IMR-90 (cell line): ENCODE data around the gene DNM3. TPM values are rescaled to one million over a fixed set of nuclear protein-coding genes. Genes with fewer than 3 reads are reported as not detected.

Source experiments
- ATAC-seq: fragments of 200-7000 bp; cut with Tn5 transposase; 2 replicates; pipeline ENCODE4 v1.9.1; 2020; ENCODE audit warnings: low read depth, mild to moderate bottlenecking, moderate library complexity
- BruUV-seq: library from RNA; stranded (reverse); fragments of 400-500 nt; replicated peaks from 2 replicates; lab custom pipeline; 2021; lab: Mats Ljungman, UMichigan
- CTCF ChIA-PET: fragments of 300-600 bp; formaldehyde crosslinking; extraction: SDS; loops from one replicate; lab custom pipeline; 2021; ENCODE audit warnings: antibody characterized with exemption; lab: Yijun Ruan, JAX
- POLR2A ChIA-PET: fragments of 300-600 bp; sonication (Branson Sonifier 250); formaldehyde crosslinking; loops from one replicate; lab custom pipeline; 2022; ENCODE audit warnings: antibody characterized with exemption; ENCODE audit not compliant: unreplicated experiment; lab: Charles Lee
- DNase-seq: peaks from one replicate; pipeline ENCODE4 v3.0.0; 2013
- H2AFZ ChIP-seq: replicated peaks from 2 replicates; pipeline ENCODE3; 2013; ENCODE audit warnings: low read length, mild to moderate bottlenecking; ENCODE audit not compliant: poor library complexity
- H2AK5ac ChIP-seq: 2 replicates; pipeline ENCODE4 v1.6.1; 2013; ENCODE audit warnings: low read depth, low read length, inconsistent platforms
- H2AK9ac ChIP-seq: replicated peaks from 2 replicates; pipeline ENCODE3; 2013; ENCODE audit warnings: mild to moderate bottlenecking, low read depth, low read length, moderate library complexity; ENCODE audit not compliant: poor library complexity
- H2BK120ac ChIP-seq: 2 replicates; pipeline ENCODE4 v1.6.1; 2013; ENCODE audit warnings: low read depth, low read length, inconsistent platforms
- H2BK15ac ChIP-seq: 3 replicates; pipeline ENCODE4 v1.6.1; 2013; ENCODE audit warnings: low read depth, low read length, inconsistent platforms
- H2BK20ac ChIP-seq: 2 replicates; pipeline ENCODE4 v1.6.1; 2013; ENCODE audit warnings: low read depth, mild to moderate bottlenecking, inconsistent platforms, low read length, moderate library complexity
- H2BK5ac ChIP-seq: 2 replicates; pipeline ENCODE4 v1.6.1; 2013; ENCODE audit warnings: mild to moderate bottlenecking, low read depth, low read length, inconsistent platforms; ENCODE audit not compliant: poor library complexity, severe bottlenecking
- H3K14ac ChIP-seq: replicated peaks from 2 replicates; pipeline ENCODE4 v1.6.1; 2013; ENCODE audit warnings: low read depth, low read length, inconsistent platforms
- H3K18ac ChIP-seq: 2 replicates; pipeline ENCODE4 v1.6.1; 2013; ENCODE audit warnings: low read depth, low read length, control low read depth
- H3K23ac ChIP-seq: 2 replicates; pipeline ENCODE4 v1.6.1; 2013; ENCODE audit warnings: low read depth, low read length, inconsistent platforms
- H3K27ac ChIP-seq: 2 replicates; pipeline ENCODE4 v1.5.1; 2013; ENCODE audit warnings: mild to moderate bottlenecking, control low read depth, low read length; ENCODE audit not compliant: insufficient read depth
- H3K27me3 ChIP-seq: 2 replicates; pipeline ENCODE4 v1.6.1; 2013; ENCODE audit warnings: low read length; ENCODE audit not compliant: control insufficient read depth, insufficient read depth
- H3K36me3 ChIP-seq: 2 replicates; pipeline ENCODE4 v1.6.1; 2013; ENCODE audit warnings: low read length, mixed read lengths; ENCODE audit not compliant: control insufficient read depth, insufficient read depth
- H3K4ac ChIP-seq: 2 replicates; pipeline ENCODE4 v1.6.1; 2013; ENCODE audit warnings: low read depth, low read length, inconsistent platforms
- H3K4me1 ChIP-seq: 2 replicates; pipeline ENCODE4 v1.6.1; 2013; ENCODE audit warnings: low read length, mixed read lengths; ENCODE audit not compliant: control insufficient read depth, insufficient read depth
- H3K4me2 ChIP-seq: 2 replicates; pipeline ENCODE4 v1.6.1; 2013; ENCODE audit warnings: low read depth, mild to moderate bottlenecking, control low read depth, low read length, moderate library complexity
- H3K4me3 ChIP-seq: 2 replicates; pipeline ENCODE4 v1.5.1; 2013; ENCODE audit warnings: low read depth, mild to moderate bottlenecking, control low read depth, low read length, moderate library complexity; ENCODE audit not compliant: insufficient read depth
- H3K56ac ChIP-seq: 2 replicates; pipeline ENCODE4 v1.6.1; 2013; ENCODE audit warnings: low read length, inconsistent platforms; ENCODE audit not compliant: insufficient read depth; ENCODE audit errors: extremely low read depth
- H3K79me1 ChIP-seq, 2 experiments: 2 replicates each; pipeline ENCODE4 v1.6.1; 2013; ENCODE audit warnings: low read length in 2 of 2, inconsistent platforms in 1 of 2, low read depth in 1 of 2
- H3K9ac ChIP-seq: 2 replicates; pipeline ENCODE4 v1.6.1; 2013; ENCODE audit warnings: low read depth, low read length, control low read depth
- H3K9me1 ChIP-seq: 2 replicates; pipeline ENCODE4 v1.6.1; 2013; ENCODE audit warnings: low read length, inconsistent platforms; ENCODE audit not compliant: insufficient read depth
- H3K9me3 ChIP-seq: 2 replicates; pipeline ENCODE4 v1.6.1; 2013; ENCODE audit warnings: low read length; ENCODE audit not compliant: control insufficient read depth, insufficient read depth
- H4K20me1 ChIP-seq: 2 replicates; pipeline ENCODE4 v1.6.1; 2013; ENCODE audit warnings: low read length, inconsistent platforms; ENCODE audit not compliant: insufficient read depth
- H4K5ac ChIP-seq: 2 replicates; pipeline ENCODE4 v1.6.1; 2013; ENCODE audit warnings: mild to moderate bottlenecking, low read depth, low read length, control low read depth
- H4K8ac ChIP-seq, 2 experiments: 2 replicates each; pipeline ENCODE4 v1.6.1; 2013; ENCODE audit warnings: low read depth in 2 of 2, low read length in 2 of 2, control low read depth in 1 of 2, inconsistent platforms in 1 of 2
- H4K91ac ChIP-seq: 2 replicates; pipeline ENCODE4 v1.6.1; 2013; ENCODE audit warnings: low read depth, low read length, inconsistent platforms; ENCODE audit not compliant: insufficient read depth
- BHLHE40 ChIP-seq: fragments of 150-350 bp; IDR thresholded peaks from 2 replicates; pipeline ENCODE4 v1.6.1; 2016; ENCODE audit warnings: mild to moderate bottlenecking, low read depth, low read length
- CEBPB ChIP-seq: IDR thresholded peaks from 2 replicates; pipeline ENCODE4 v1.6.1; 2012; ENCODE audit warnings: low read depth, low read length, improper control_type of control experiment
- CHD1 ChIP-seq: IDR thresholded peaks from 2 replicates; pipeline ENCODE4 v1.6.1; 2012; ENCODE audit warnings: low read depth, low read length, improper control_type of control experiment
- FOS ChIP-seq: fragments of 150-350 bp; IDR thresholded peaks from 2 replicates; pipeline ENCODE4 v1.6.1; 2016; ENCODE audit warnings: low read depth, low read length
- MAFK ChIP-seq: IDR thresholded peaks from 2 replicates; pipeline ENCODE4 v1.6.1; 2012; ENCODE audit warnings: low read depth, low read length, improper control_type of control experiment
- MAZ ChIP-seq: IDR thresholded peaks from 2 replicates; pipeline ENCODE4 v1.6.1; 2012; ENCODE audit warnings: low read depth, mild to moderate bottlenecking, low read length, improper control_type of control experiment, moderate library complexity, borderline replicate concordance
- MXI1 ChIP-seq: IDR thresholded peaks from 2 replicates; pipeline ENCODE4 v1.6.1; 2012; ENCODE audit warnings: low read depth, mild to moderate bottlenecking, low read length, moderate library complexity, borderline replicate concordance
- NFE2L2 ChIP-seq: fragments of 150-350 bp; IDR thresholded peaks from 2 replicates; pipeline ENCODE4 v1.6.1; 2016; ENCODE audit warnings: low read depth, mild to moderate bottlenecking, low read length
- POLR2A ChIP-seq: IDR thresholded peaks from 2 replicates; pipeline ENCODE4 v1.6.1; 2012; ENCODE audit warnings: mild to moderate bottlenecking, low read depth, low read length
- RAD21 ChIP-seq: IDR thresholded peaks from 2 replicates; pipeline ENCODE4 v1.6.1; 2012; ENCODE audit warnings: low read length, improper control_type of control experiment
- RCOR1 ChIP-seq: IDR thresholded peaks from 2 replicates; pipeline ENCODE4 v1.6.1; 2012; ENCODE audit warnings: mild to moderate bottlenecking, low read length, improper control_type of control experiment; ENCODE audit not compliant: insufficient replicate concordance
- RFX5 ChIP-seq: IDR thresholded peaks from 2 replicates; pipeline ENCODE4 v1.8.0; 2012; ENCODE audit warnings: low read depth, mild to moderate bottlenecking, low read length, moderate library complexity
- SMC3 ChIP-seq: fragments of 150-350 bp; IDR thresholded peaks from 2 replicates; pipeline ENCODE4 v1.6.1; 2016; ENCODE audit warnings: low read depth, mild to moderate bottlenecking, antibody characterized with exemption, low read length, moderate library complexity
- dilution Hi-C: fragments of 300-500 bp; cut with HindIII; formaldehyde crosslinking; loops from one replicate; pipeline ENCODE4 v1.14.3; 2018; ENCODE audit warnings: low sequenced_read_pairs; ENCODE audit not compliant: unreplicated experiment
- in situ Hi-C: fragments of 300-500 bp; cut with MboI; formaldehyde crosslinking; loops from 3 replicates; pipeline ENCODE4 v1.14.3; 2019; ENCODE audit warnings: low sequenced_read_pairs, inconsistent platforms, mixed read lengths
- intact Hi-C: fragments of 100-400 bp; cut with micrococcal nuclease; formaldehyde crosslinking; loops from 2 replicates; pipeline ENCODE4 v1.10.0; 2022
- polyA plus RNA-seq, 3 experiments: library from polyadenylated mRNA; depleted of rRNA; stranded (reverse); fragments of >200 nt; gene quantifications; 2 replicates each; pipeline ENCODE4 v1.2.3, GENCODE V29; 2012; ENCODE audit warnings: low replicate concordance in 1 of 3
- total RNA-seq: library from RNA; depleted of rRNA; stranded (reverse); fragments of >200 nt; gene quantifications from 2 replicates; pipeline ENCODE4 v1.2.3, GENCODE V29; 2012
- TF ChIP-seq, protein P1 (sequence below): fragments of 150-350 bp; IDR thresholded peaks from 2 replicates; pipeline ENCODE4 v1.6.1; 2017; ENCODE audit warnings: mild to moderate bottlenecking, antibody characterized with exemption, low read length, low read depth
- TF ChIP-seq, protein P2 (sequence below): conservative IDR thresholded peaks from 2 replicates; pipeline ENCODE4 v1.5.1; 2012; ENCODE audit warnings: mild to moderate bottlenecking, low read depth, low read length, improper control_type of control experiment
- TF ChIP-seq, protein P3 (sequence below): fragments of 150-350 bp; IDR thresholded peaks from 2 replicates; pipeline ENCODE4 v1.6.1; 2016; ENCODE audit warnings: low read depth, mild to moderate bottlenecking, low read length, moderate library complexity, borderline replicate concordance

Gene DNM3
- total and polyA plus RNA-seq, 2 of the 4 experiments (the other 2 are of a cell fraction), result 0.36 TPM

DNA sequence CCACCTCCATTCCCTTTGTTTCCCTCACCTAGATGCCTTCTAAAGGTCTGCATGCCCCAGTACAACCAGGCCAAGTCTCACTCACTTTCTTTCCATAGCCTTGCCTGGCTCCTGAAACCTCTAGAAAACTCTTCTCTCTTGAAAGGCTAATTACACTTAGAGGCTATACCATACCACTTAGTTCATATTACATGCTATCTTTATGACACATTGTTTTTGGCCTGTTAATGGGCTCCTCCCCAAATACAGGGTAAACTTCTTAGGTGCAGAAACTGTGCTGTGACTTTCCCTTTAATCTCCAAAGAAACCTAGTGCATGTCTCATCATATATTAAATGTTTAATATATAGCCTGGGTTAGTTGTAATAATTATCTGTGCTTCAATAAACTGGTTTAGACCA is 522.6 kb downstream of the DNM3 start:
- H2AK9ac ChIP-seq, result no peak overlapping the region
- no peak overlapping the region for H3K4ac ChIP-seq
- no peak overlapping the region for H3K9ac ChIP-seq
- ChIA-PET CTCF (no interaction called here), POLR2A (no interaction called here)
- H2BK15ac ChIP-seq, result no peak overlapping the region
- H4K91ac ChIP-seq, result no peak overlapping the region
- dilution Hi-C loops, result no loop called here
- no TSS peak for BruUV-seq
- H3K9me1 ChIP-seq, result no peaks in the 10 kb centered on the region; the same call in 1 of the 2 replicates
- in situ Hi-C loops, result no loop called here
- H4K20me1 ChIP-seq, result no peaks in the 10 kb centered on the region
- H2BK5ac ChIP-seq, result no peak overlapping the region
- no peak overlapping the region for H3K4me2 ChIP-seq
- no peak for DNase-seq
- H2BK120ac ChIP-seq, result no peak overlapping the region
- no peak for TF ChIP-seq FOS
- no peak for TF ChIP-seq RFX5
- TF ChIP-seq, protein P1, sequence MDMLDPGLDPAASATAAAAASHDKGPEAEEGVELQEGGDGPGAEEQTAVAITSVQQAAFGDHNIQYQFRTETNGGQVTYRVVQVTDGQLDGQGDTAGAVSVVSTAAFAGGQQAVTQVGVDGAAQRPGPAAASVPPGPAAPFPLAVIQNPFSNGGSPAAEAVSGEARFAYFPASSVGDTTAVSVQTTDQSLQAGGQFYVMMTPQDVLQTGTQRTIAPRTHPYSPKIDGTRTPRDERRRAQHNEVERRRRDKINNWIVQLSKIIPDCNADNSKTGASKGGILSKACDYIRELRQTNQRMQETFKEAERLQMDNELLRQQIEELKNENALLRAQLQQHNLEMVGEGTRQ, result no peak
- TF ChIP-seq, protein P2, sequence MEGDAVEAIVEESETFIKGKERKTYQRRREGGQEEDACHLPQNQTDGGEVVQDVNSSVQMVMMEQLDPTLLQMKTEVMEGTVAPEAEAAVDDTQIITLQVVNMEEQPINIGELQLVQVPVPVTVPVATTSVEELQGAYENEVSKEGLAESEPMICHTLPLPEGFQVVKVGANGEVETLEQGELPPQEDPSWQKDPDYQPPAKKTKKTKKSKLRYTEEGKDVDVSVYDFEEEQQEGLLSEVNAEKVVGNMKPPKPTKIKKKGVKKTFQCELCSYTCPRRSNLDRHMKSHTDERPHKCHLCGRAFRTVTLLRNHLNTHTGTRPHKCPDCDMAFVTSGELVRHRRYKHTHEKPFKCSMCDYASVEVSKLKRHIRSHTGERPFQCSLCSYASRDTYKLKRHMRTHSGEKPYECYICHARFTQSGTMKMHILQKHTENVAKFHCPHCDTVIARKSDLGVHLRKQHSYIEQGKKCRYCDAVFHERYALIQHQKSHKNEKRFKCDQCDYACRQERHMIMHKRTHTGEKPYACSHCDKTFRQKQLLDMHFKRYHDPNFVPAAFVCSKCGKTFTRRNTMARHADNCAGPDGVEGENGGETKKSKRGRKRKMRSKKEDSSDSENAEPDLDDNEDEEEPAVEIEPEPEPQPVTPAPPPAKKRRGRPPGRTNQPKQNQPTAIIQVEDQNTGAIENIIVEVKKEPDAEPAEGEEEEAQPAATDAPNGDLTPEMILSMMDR, result no peak
- TF ChIP-seq RAD21, result no peak
- TF ChIP-seq BHLHE40, result no peak
- no peak for TF ChIP-seq CEBPB
- no peak for TF ChIP-seq POLR2A
- TF ChIP-seq, protein P3, sequence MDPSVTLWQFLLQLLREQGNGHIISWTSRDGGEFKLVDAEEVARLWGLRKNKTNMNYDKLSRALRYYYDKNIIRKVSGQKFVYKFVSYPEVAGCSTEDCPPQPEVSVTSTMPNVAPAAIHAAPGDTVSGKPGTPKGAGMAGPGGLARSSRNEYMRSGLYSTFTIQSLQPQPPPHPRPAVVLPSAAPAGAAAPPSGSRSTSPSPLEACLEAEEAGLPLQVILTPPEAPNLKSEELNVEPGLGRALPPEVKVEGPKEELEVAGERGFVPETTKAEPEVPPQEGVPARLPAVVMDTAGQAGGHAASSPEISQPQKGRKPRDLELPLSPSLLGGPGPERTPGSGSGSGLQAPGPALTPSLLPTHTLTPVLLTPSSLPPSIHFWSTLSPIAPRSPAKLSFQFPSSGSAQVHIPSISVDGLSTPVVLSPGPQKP, result no peak
- TF ChIP-seq MAFK, result no peak
- no peak for TF ChIP-seq MXI1
- no peak for TF ChIP-seq CHD1
- TF ChIP-seq SMC3, result no peak
- TF ChIP-seq MAZ, result no peak
- TF ChIP-seq RCOR1, result no peak
- no peak for TF ChIP-seq NFE2L2
- no peak overlapping the region for H2AK5ac ChIP-seq
- no peaks in the 10 kb centered on the region for H3K27me3 ChIP-seq
- H3K9me3 ChIP-seq, result peaks cover 4% of the 10 kb centered on the region; the same call in 1 of the 2 replicates
- H3K18ac ChIP-seq, result no peak overlapping the region
- no peak overlapping the region for H3K4me3 ChIP-seq
- no peak overlapping the region for H2AFZ ChIP-seq
- no peaks in the 10 kb centered on the region for H3K79me1 ChIP-seq
- H2BK20ac ChIP-seq, result no peak overlapping the region
- H3K56ac ChIP-seq, result no peak overlapping the region
- H3K14ac ChIP-seq, result no peak overlapping the region
- H3K36me3 ChIP-seq, result no peaks in the 10 kb centered on the region
- no peak overlapping the region for H4K5ac ChIP-seq
- H3K4me1 ChIP-seq, result peaks cover 8% of the 10 kb centered on the region
- no peak overlapping the region for H3K23ac ChIP-seq
- H3K27ac ChIP-seq, result no peak overlapping the region
- H4K8ac ChIP-seq, result no peak overlapping the region
- intact Hi-C loops, result no loop called here
- ATAC-seq, result no peak
